Suprapubic skin (tissue), 4 donors: ENCODE data around the gene PMP22. TPM values are rescaled to one million over a fixed set of nuclear protein-coding genes. Genes with fewer than 3 reads are reported as not detected.
"Not testable (repeated sequence)": the region's sequence is repeated elsewhere in the genome, so short reads cannot be mapped to it uniquely, and the experiment has no call there.

Experiments used
- DNase-seq, 2 donors: peaks; one replicate each; pipeline ENCODE4 v3.0.0-alpha.2; 2019; ENCODE audit warnings: low spot score in 2 of 2
- H3K27ac ChIP-seq: fragments of 200-600 bp; sonication (generic); one replicate; pipeline ENCODE4 v1.5.1; 2019
- H3K27me3 ChIP-seq: fragments of 200-600 bp; sonication (generic); one replicate; pipeline ENCODE4 v1.5.1; 2019
- H3K36me3 ChIP-seq: fragments of 200-600 bp; sonication (generic); one replicate; pipeline ENCODE4 v1.5.1; 2019
- H3K4me1 ChIP-seq: fragments of 200-600 bp; sonication (generic); one replicate; pipeline ENCODE4 v1.5.1; 2019
- H3K4me3 ChIP-seq: fragments of 200-600 bp; sonication (generic); one replicate; pipeline ENCODE4 v1.5.1; 2019; ENCODE audit warnings: mild to moderate bottlenecking
- H3K9me3 ChIP-seq: fragments of 200-600 bp; sonication (generic); one replicate; pipeline ENCODE4 v1.5.1; 2019
- EP300 ChIP-seq: sonication (generic); formaldehyde crosslinking; IDR thresholded peaks from one replicate; pipeline ENCODE4 v1.6.1; 2017; ENCODE audit warnings: antibody characterized with exemption
- POLR2A ChIP-seq, 2 donors: fragments of 450-650 bp; IDR thresholded peaks; one replicate each; pipeline ENCODE4 v1.6.1; 2017; ENCODE audit warnings: antibody characterized with exemption in 2 of 2, mild to moderate bottlenecking in 2 of 2, moderate library complexity in 2 of 2
- POLR2AphosphoS5 ChIP-seq, 3 donors: sonication (generic); formaldehyde crosslinking; IDR thresholded peaks; one replicate each; pipeline ENCODE4 v1.6.1; 2017; ENCODE audit warnings: antibody characterized with exemption in 3 of 3
- WGBS: methylation state at CpG from one replicate; pipeline ENCODE4 v1.1.5; 2018; 5-methylcytosine and 5-hydroxymethylcytosine counted together
- total RNA-seq, 4 donors: library from RNA; depleted of rRNA; stranded (reverse); fragments of >200 nt; gene quantifications; one replicate each; pipeline ENCODE4 v1.1.0, GENCODE V29; 2016
- TF ChIP-seq, protein P1 (sequence below), 2 donors: fragments of 200-600 bp in 1 of 2; fragments of 450-650 bp in 1 of 2; sonication (generic) in 1 of 2; IDR thresholded peaks; one replicate each; pipeline ENCODE4 v1.5.1; 2016 to 2019; ENCODE audit warnings: antibody characterized with exemption in 2 of 2, mild to moderate bottlenecking in 1 of 2, moderate library complexity in 1 of 2

PMP22 gene
- total RNA-seq, 4 donors from 2014 or later, result 55.1 to 143 (median 87.1) TPM

GRCh38 chr17:15213381-15214087, 51.6 kb downstream of the PMP22 start:
- Histone ChIP-seq H3K36me3 (no peaks in the 10 kb centered on the region), H3K27me3 (no peaks in the 10 kb centered on the region), H3K4me3 (no peak overlapping the region), H3K9me3 (no peaks in the 10 kb centered on the region), H3K4me1 (no peaks in the 10 kb centered on the region), H3K27ac (no peak overlapping the region)
- DNase-seq, result no peak
- TF ChIP-seq, protein P1, sequence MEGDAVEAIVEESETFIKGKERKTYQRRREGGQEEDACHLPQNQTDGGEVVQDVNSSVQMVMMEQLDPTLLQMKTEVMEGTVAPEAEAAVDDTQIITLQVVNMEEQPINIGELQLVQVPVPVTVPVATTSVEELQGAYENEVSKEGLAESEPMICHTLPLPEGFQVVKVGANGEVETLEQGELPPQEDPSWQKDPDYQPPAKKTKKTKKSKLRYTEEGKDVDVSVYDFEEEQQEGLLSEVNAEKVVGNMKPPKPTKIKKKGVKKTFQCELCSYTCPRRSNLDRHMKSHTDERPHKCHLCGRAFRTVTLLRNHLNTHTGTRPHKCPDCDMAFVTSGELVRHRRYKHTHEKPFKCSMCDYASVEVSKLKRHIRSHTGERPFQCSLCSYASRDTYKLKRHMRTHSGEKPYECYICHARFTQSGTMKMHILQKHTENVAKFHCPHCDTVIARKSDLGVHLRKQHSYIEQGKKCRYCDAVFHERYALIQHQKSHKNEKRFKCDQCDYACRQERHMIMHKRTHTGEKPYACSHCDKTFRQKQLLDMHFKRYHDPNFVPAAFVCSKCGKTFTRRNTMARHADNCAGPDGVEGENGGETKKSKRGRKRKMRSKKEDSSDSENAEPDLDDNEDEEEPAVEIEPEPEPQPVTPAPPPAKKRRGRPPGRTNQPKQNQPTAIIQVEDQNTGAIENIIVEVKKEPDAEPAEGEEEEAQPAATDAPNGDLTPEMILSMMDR (IDR thresholded peaks at IDR 0.05), result no peak
- no peak for TF ChIP-seq POLR2AphosphoS5 (IDR thresholded peaks at IDR 0.05)
- no peak for TF ChIP-seq EP300
- no peak for TF ChIP-seq POLR2A (IDR thresholded peaks at IDR 0.05)
- WGBS, result 83% methylated on average over 5 of the region's 5 CpGs

DNA sequence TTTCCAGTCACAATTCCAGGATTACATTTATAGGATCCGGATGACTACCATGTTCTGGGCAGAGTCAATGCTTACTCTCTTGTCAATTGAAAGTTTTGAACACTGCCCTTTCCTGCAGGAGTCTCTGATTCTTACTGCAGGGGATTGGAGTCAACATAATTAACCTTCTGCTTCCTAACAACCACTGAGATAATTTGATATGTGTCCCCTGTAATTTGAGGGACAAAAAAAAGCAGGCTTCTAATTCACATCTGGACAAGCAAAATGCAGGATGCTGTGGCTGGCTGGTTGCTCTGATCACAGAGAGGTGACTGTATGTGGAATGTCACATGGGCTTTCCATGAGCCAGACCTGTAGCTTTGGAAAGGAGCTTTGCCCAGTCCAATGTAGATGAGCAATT, 54.9 kb downstream of the PMP22 start:
- TF ChIP-seq POLR2AphosphoS5 (IDR thresholded peaks at IDR 0.05) (no peak), POLR2A (IDR thresholded peaks at IDR 0.05) (no peak), EP300 (no peak)
- TF ChIP-seq, protein P1 (IDR thresholded peaks at IDR 0.05), result no peak
- no peak for DNase-seq
- Histone ChIP-seq H3K4me3 (no peak overlapping the region), H3K9me3 (no peaks in the 10 kb centered on the region), H3K36me3 (no peaks in the 10 kb centered on the region), H3K27ac (no peak overlapping the region), H3K4me1 (no peaks in the 10 kb centered on the region), H3K27me3 (no peaks in the 10 kb centered on the region)
- 81% methylated on average over 1 of the region's 1 CpG for whole genome bisulfite sequencing

- H3K36me3 ChIP-seq, DNase-seq, H3K4me1 ChIP-seq, H3K27me3 ChIP-seq, H3K27ac ChIP-seq, H3K4me3 ChIP-seq: not testable (repeated sequence)
- WGBS, result 97% methylated on average over 2 of the region's 2 CpGs
- peaks cover 20% of the 10 kb centered on the region for H3K9me3 ChIP-seq
Observed at GRCh38 chr17:15203062-15203461, 62.1 kb downstream of the PMP22 start.

- H3K4me1 ChIP-seq, H3K4me3 ChIP-seq, DNase-seq, H3K36me3 ChIP-seq, H3K27me3 ChIP-seq, H3K27ac ChIP-seq: not testable (repeated sequence)
- WGBS, result 94% methylated on average over 2 of the region's 2 CpGs
- peaks cover 20% of the 10 kb centered on the region for H3K9me3 ChIP-seq
Observed at GRCh38 chr17:15200574-15200973, 64.6 kb downstream of the PMP22 start.

GRCh38 chr17:15197229-15197628, 67.9 kb downstream of the PMP22 start:
- no peaks in the 10 kb centered on the region for H3K4me1 ChIP-seq
- no peak overlapping the region for H3K27ac ChIP-seq
- peaks cover 20% of the 10 kb centered on the region for H3K9me3 ChIP-seq
- H3K4me3 ChIP-seq, result no peak overlapping the region
- no peaks in the 10 kb centered on the region for H3K27me3 ChIP-seq
- TF ChIP-seq POLR2A (IDR thresholded peaks at IDR 0.05) (no peak), POLR2AphosphoS5 (IDR thresholded peaks at IDR 0.05) (no peak), EP300 (no peak)
- TF ChIP-seq, protein P1 (IDR thresholded peaks at IDR 0.05), result no peak
- no peak for DNase-seq
- H3K36me3 ChIP-seq, result no peaks in the 10 kb centered on the region
- WGBS, result 96% methylated on average over 3 of the region's 3 CpGs

GRCh38 chr17:15194859-15195277, 70.3 kb downstream of the PMP22 start:
- DNase-seq, result no peak
- WGBS, result 81% methylated on average over 1 of the region's 1 CpG
- H3K36me3 ChIP-seq, result no peaks in the 10 kb centered on the region
- TF ChIP-seq, protein P1 (IDR thresholded peaks at IDR 0.05), result no peak
- no peak for TF ChIP-seq EP300
- TF ChIP-seq POLR2A (IDR thresholded peaks at IDR 0.05), result no peak
- TF ChIP-seq POLR2AphosphoS5 (IDR thresholded peaks at IDR 0.05), result no peak
- H3K4me3 ChIP-seq, result no peak overlapping the region
- no peak overlapping the region for H3K27ac ChIP-seq
- peaks cover 10% of the 10 kb centered on the region for H3K9me3 ChIP-seq
- H3K27me3 ChIP-seq, result no peaks in the 10 kb centered on the region
- H3K4me1 ChIP-seq, result no peaks in the 10 kb centered on the region
